NCI-H774 (cell line): ENCODE results near the gene AKR7A3.

Source experiments
- DNase-seq: peaks from one replicate; lab custom pipeline; 2025; lab: John Stamatoyannopoulos, UW

AKR7A3 gene

DNA sequence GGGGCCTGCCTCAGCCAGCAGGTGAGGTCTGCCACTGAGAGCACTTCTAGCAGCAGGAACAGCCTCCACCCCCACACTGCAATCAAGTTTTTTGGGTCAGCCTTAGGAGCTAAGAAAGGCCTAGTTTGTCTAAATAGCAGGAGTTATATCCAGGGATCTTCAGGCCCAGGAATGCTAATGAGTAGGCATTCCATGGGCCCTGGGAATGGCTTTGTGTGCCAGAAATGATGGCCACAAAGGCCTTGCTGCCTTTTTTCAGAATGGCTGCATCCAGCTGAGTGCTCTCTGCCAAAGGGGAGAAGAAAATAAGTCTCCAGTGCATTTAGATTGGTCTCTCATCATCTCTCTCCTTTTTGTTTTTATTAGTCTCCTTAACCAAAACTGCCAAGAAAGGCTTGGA is 34.2 kb downstream of the AKR7A3 start:
- DNase-seq = no peak

DNA sequence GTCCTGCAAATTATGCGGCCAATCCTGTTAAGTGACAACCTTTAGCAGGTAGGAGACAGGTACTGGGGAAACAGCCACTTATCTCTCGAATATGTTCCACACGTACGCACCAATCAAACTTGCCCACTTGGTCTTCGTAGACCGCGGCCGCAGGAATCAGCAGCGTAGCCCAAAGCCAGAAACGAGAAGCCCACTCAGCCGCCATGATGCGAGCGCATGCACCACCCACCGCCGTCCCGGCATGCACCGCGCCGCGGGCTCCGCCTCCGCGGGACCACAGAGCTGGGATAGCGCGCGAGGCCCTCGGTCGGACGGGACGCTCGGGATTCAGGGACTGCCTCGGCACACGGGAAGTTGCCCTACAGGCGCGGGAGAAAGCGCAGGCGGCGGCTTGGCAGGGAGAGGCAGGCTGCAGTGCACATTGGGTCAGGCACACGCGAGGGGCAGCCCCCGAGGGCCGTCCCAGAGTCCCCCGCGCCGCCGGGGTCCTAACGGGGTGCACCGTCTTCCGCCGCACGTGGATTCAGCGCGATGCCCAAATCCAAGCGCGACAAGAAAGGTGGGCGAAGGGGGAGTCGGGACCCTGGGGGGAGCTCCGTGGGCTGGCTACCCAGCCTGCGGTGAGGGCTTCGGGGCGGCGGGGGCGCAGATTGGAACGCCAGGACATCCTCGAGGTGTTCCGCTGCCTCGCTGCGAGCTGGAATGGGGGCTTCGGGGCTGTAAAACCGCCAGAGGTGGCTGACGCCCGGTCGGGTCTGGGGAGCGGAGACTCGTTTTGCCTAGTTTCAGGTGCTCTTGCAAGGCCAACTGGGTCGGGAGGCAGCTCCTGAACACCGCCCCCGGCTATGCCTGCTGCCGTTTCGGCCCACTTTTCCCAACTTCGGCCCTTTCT is 37.0 kb downstream of the AKR7A3 start, which contains the start of the genes EMC1 and MRTO4:
TSS of gene EMC1 (minus strand) at position 220 of the 892 bp plus-strand sequence. CDS start at position 205, 15 bp downstream.
TSS of gene MRTO4 (plus strand) at position 501 of the 892 bp plus-strand sequence. CDS start at position 532, 31 bp downstream.
- peak; percentile 45 for DNase-seq

DNA sequence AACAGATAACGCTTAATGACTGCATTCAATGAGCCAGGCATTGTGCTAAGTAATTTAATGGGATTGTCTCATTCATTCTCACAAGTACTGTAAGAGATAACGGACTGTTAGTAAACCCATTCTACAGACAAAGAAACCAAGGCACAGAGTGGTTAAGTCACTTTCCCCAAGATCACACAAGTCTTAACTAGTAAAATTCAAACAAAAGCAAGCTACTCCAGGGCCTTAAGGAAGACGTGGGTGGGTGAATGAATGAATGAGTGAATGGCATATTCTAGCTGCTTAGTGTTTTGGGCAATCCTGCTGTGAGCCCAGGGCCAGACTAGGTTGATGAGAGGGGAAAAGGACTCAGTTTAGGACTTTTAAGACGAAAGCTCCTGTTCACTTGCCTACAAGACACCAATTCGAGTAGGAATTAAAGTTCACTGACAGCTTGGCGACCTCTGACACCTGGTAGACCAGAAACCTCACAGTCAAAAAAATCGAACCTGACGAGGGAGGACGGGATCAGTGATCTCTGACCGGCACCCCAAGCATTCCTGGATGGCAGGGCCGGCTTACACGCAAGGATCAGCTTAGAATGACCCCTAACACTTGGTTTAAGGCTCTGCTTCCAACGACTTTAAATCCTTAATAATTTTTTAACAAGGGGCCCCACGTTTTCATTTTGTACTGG is 37.8 kb downstream of the AKR7A3 start:
- DNase-seq = no peak

DNA sequence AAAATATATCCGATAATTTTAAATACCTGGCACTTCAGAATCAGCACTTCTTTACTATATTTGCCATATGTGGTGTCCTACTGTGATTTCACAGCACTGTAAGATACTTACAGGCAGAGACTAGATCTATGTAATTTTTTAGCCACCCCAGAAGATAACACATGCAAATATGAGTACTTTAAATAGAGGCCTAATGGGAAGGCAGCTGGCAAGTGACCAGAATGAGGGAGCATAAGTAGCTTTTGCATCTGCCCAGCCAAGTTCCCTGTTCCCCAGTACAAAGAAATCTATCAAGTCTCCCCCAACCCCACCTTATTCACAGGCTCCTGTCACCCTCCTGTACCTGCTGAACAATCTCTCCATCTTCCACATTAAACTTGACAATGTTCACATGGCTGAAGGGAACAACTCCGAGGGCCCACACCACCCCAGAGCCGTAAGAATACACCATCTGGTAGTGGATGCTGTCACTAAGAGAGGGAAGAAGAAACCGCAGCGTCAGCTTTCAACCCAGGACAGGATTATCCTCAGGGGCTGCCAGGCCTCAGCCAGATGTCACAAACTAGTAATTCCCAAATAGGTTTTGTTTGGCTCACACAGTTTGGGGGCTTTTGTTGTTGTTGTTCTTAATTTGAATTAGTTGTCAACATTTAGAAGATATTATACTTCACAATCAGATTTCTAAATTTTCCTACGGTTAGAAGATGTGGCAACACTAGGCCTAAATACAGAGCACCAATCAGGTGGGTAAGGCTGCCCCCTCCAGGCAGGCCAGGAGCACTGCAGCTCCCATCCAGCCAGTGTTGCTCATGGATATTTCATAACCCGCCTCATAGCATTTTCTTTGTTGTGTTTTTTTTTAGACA is 47.7 kb downstream of the AKR7A3 start:
- no peak for DNase-seq

DNA sequence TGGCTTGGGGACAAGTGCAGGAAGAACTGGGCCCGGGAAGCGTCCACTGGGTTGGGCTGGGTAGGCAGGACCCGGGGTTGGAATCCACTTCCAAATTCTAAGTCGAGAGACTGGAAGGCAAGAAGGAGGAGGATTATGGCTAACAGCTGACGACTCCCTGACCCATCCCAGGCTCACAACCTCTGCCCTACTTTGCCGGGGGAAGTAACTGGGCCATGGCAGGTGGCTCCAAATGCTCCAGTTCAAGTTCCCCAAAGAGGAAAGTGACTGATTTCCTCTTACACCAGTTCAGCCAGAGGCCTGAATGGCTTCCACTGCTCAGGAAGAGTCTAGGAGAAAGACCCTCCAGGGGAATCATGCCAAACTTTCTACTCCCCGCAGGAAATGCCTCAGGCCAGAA is 48.7 kb downstream of the AKR7A3 start:
- DNase-seq = no peak

DNA sequence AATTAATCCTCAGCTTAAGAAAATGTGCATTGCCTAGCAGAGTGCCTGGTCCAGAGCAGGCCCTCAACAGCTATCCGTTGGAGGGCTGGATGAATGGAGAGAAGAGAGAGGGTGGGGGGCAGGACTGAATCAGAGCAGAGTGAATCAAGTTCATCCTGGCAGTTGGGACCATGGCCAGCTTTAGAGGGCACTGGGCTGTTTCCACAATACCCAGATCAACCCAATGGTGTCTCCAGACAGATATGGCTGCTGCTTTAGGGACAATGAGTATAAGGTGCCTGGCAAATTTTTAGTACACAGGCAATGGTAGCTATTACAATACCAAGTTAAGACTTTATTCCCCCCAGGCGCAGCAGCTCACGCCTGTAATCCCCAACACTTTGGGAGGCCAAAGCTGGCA is 54.3 kb downstream of the AKR7A3 start:
- DNase-seq = no peak
